ENCODE measurements around the gene SLC25A26. TPM values are rescaled to one million over a fixed set of nuclear protein-coding genes. Genes with fewer than 3 reads are reported as not detected.

SLC25A26 gene
- total and polyA plus RNA-seq, 8 donors: 5.1 to 13.6 (median 9.9) TPM

GRCh38 chr3:66253790-66254620, 33.2 kb downstream of the SLC25A26 start:
- WGBS, 2 donors: 30 to 34% methylated on average over 6 of the region's 6 CpGs
- ATAC-seq (peak; percentile 53 to 85 (median 78)), FAIRE-seq (peak; percentile 85), DNase-seq (no peak)
- Histone ChIP-seq H3K9me3 (no peaks in the 10 kb centered on the region), H3K27ac (peak overlapping the region in 2 of 4 donors; percentile 42 to 50), H3K36me3 (no peaks in the 10 kb centered on the region), H3K4me3 (no peak overlapping the region), H3K27me3 (no peaks in the 10 kb centered on the region), H3K4me1 (peaks cover 0 to 4% (median 0%) of the 10 kb centered on the region in 3 donors)
- intact Hi-C loops (cut with DNase I): no loop called here
- TF ChIP-seq, protein P1, sequence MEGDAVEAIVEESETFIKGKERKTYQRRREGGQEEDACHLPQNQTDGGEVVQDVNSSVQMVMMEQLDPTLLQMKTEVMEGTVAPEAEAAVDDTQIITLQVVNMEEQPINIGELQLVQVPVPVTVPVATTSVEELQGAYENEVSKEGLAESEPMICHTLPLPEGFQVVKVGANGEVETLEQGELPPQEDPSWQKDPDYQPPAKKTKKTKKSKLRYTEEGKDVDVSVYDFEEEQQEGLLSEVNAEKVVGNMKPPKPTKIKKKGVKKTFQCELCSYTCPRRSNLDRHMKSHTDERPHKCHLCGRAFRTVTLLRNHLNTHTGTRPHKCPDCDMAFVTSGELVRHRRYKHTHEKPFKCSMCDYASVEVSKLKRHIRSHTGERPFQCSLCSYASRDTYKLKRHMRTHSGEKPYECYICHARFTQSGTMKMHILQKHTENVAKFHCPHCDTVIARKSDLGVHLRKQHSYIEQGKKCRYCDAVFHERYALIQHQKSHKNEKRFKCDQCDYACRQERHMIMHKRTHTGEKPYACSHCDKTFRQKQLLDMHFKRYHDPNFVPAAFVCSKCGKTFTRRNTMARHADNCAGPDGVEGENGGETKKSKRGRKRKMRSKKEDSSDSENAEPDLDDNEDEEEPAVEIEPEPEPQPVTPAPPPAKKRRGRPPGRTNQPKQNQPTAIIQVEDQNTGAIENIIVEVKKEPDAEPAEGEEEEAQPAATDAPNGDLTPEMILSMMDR (IDR thresholded peaks at IDR 0.05): peak; percentile 30 to 77 (median 68)

DNA sequence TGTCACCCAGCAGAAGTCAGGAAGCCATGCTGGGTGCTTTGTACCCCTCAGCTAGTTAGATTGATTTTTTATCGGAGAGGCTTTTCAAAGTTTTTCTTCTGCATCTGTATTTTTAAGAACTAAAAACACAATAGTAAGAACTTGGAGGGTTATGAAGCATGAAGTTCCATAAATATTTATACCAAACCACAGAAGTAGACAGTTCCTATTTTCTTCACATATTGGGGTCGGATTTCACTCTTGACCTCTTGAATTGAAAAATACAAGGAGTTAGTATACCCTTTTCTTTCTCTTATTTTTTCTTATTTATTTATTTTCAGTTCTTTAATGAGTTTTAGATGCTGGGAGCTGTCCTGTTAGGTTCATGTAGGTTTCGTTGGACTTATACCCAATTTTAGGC, 35.1 kb downstream of the SLC25A26 start:
- no peak overlapping the region for H3K4me3 ChIP-seq
- H3K27ac ChIP-seq: no peak overlapping the region
- H3K4me1 ChIP-seq: peaks cover 0 to 4% (median 0%) of the 10 kb centered on the region in 3 donors
- FAIRE-seq (no peak), ATAC-seq (no peak), DNase-seq (no peak)
- intact Hi-C loops (cut with DNase I): no loop called here
- 82 to 92% methylated on average over 3 of the region's 3 CpGs for WGBS, 2 donors
- no peaks in the 10 kb centered on the region for H3K36me3 ChIP-seq
- TF ChIP-seq, protein P1 (IDR thresholded peaks at IDR 0.05): no peak
- no peaks in the 10 kb centered on the region for H3K9me3 ChIP-seq
- H3K27me3 ChIP-seq: no peaks in the 10 kb centered on the region

GRCh38 chr3:66256806-66257205, 36.0 kb downstream of the SLC25A26 start:
- intact Hi-C loops (cut with DNase I): no loop called here
- TF ChIP-seq, protein P1 (IDR thresholded peaks at IDR 0.05): no peak

GRCh38 chr3:66259566-66260255, 38.9 kb downstream of the SLC25A26 start:
- Histone ChIP-seq H3K27ac (no peak overlapping the region), H3K36me3 (no peaks in the 10 kb centered on the region), H3K9me3 (no peaks in the 10 kb centered on the region), H3K4me3 (no peak overlapping the region), H3K27me3 (no peaks in the 10 kb centered on the region), H3K4me1 (no peaks in the 10 kb centered on the region)
- no peak for DNase-seq
- no peak for FAIRE-seq
- 86 to 90% methylated on average over 9 of the region's 9 CpGs for WGBS, 2 donors
- TF ChIP-seq, protein P1 (IDR thresholded peaks at IDR 0.05): no peak
- intact Hi-C loops (cut with DNase I): no loop called here
- ATAC-seq: no peak

More at GRCh38 chr3:66256806-66257205, 36.0 kb downstream of the SLC25A26 start:
- DNase-seq: no peak
- Histone ChIP-seq H3K27ac (no peak overlapping the region), H3K36me3 (no peaks in the 10 kb centered on the region), H3K9me3 (no peaks in the 10 kb centered on the region), H3K4me1 (peaks cover 0 to 4% (median 0%) of the 10 kb centered on the region in 3 donors), H3K27me3 (no peaks in the 10 kb centered on the region), H3K4me3 (no peak overlapping the region)
- no peak for ATAC-seq
- no peak for FAIRE-seq
- WGBS, 2 donors: 75 to 80% methylated on average over 2 of the region's 2 CpGs

Data from pancreas (tissue), 10 donors.